ENCODE data around the gene KCNJ13.

KCNJ13 gene

GRCh38 chr2:232772531-232772930 is 3.8 kb downstream of the KCNJ13 start:
- H3K4ac ChIP-seq (ENCODE audit: low read depth, low read length) = no peak overlapping the region
- no peaks in the 10 kb centered on the region for H3K27me3 ChIP-seq (ENCODE audit: insufficient read depth, low read length)
- H2BK5ac ChIP-seq (ENCODE audit: low read depth, low read length, poor library complexity) = no peak overlapping the region
- no peaks in the 10 kb centered on the region for H3K9me3 ChIP-seq (ENCODE audit: insufficient read depth, low read depth, low read length)
- H3K4me1 ChIP-seq (ENCODE audit: control insufficient read depth in 1 of 2, insufficient read depth in 2 of 2, low read length in 2 of 2) = peaks cover 0 to 2% of the 10 kb centered on the region in 2 experiments
- no peak overlapping the region for H4K12ac ChIP-seq (ENCODE audit: low read depth, low read length)
- H3K4me3 ChIP-seq (ENCODE audit: low read depth, low read length) = no peak overlapping the region
- H3K79me2 ChIP-seq (ENCODE audit: control insufficient read depth, insufficient read depth, low read length, poor library complexity) = no peaks in the 10 kb centered on the region
- peaks cover 5 to 12% of the 10 kb centered on the region in 2 experiments for H3K36me3 ChIP-seq (ENCODE audit: control insufficient read depth in 1 of 2, insufficient read depth in 2 of 2, low read length in 2 of 2)
- H2BK120ac ChIP-seq (ENCODE audit: insufficient read depth, low read length, poor library complexity) = no peak overlapping the region
- no peak overlapping the region for H4K8ac ChIP-seq (ENCODE audit: low read depth, low read length)
- peak overlapping the region; percentile 17 for H3K27ac ChIP-seq (ENCODE audit: low read depth, low read length)
- H3K79me1 ChIP-seq (ENCODE audit: low read length) = no peaks in the 10 kb centered on the region
- no peak for DNase-seq
- H2AFZ ChIP-seq (ENCODE audit: insufficient read depth, low read length, poor library complexity) = no peak overlapping the region
- no peak overlapping the region for H2BK12ac ChIP-seq (ENCODE audit: low read length)
- H3K14ac ChIP-seq (ENCODE audit: low read length) = no peak overlapping the region
- no peak overlapping the region for H4K91ac ChIP-seq (ENCODE audit: low read depth, low read length)
- H3K9ac ChIP-seq (ENCODE audit: low read length) = no peak overlapping the region
- H3K23ac ChIP-seq (ENCODE audit: low read length) = no peak overlapping the region
- no peak overlapping the region for H3K4me2 ChIP-seq (ENCODE audit: low read length)
- no peak overlapping the region for H2AK5ac ChIP-seq (ENCODE audit: low read length)
- H3K18ac ChIP-seq (ENCODE audit: low read length) = no peak overlapping the region
- no CpG with 5 or more reads among the region's 2 CpGs for WGBS (ENCODE audit: extremely low coverage, insufficient coverage, insufficient read length)

GRCh38 chr2:232771870-232772269 is 4.5 kb downstream of the KCNJ13 start:
- H4K12ac ChIP-seq (ENCODE audit: low read depth, low read length) = no peak overlapping the region
- no peak overlapping the region for H2BK12ac ChIP-seq (ENCODE audit: low read length)
- no peak for DNase-seq
- H3K79me2 ChIP-seq (ENCODE audit: control insufficient read depth, insufficient read depth, low read length, poor library complexity) = no peaks in the 10 kb centered on the region
- H3K14ac ChIP-seq (ENCODE audit: low read length) = no peak overlapping the region
- H3K9me3 ChIP-seq (ENCODE audit: insufficient read depth, low read depth, low read length) = no peaks in the 10 kb centered on the region
- no peak overlapping the region for H2BK120ac ChIP-seq (ENCODE audit: insufficient read depth, low read length, poor library complexity)
- WGBS (ENCODE audit: extremely low coverage, insufficient coverage, insufficient read length) = no CpG with 5 or more reads among the region's 1 CpG
- no peaks in the 10 kb centered on the region for H3K79me1 ChIP-seq (ENCODE audit: low read length)
- H3K27ac ChIP-seq (ENCODE audit: low read depth, low read length) = no peak overlapping the region
- H4K91ac ChIP-seq (ENCODE audit: low read depth, low read length) = no peak overlapping the region
- H2AFZ ChIP-seq (ENCODE audit: insufficient read depth, low read length, poor library complexity) = no peak overlapping the region
- H4K8ac ChIP-seq (ENCODE audit: low read depth, low read length) = no peak overlapping the region
- no peaks in the 10 kb centered on the region for H3K27me3 ChIP-seq (ENCODE audit: insufficient read depth, low read length)
- peaks cover 5 to 12% of the 10 kb centered on the region in 2 experiments for H3K36me3 ChIP-seq (ENCODE audit: control insufficient read depth in 1 of 2, insufficient read depth in 2 of 2, low read length in 2 of 2)
- H3K4me3 ChIP-seq (ENCODE audit: low read depth, low read length) = no peak overlapping the region
- no peak overlapping the region for H2BK5ac ChIP-seq (ENCODE audit: low read depth, low read length, poor library complexity)
- no peak overlapping the region for H3K18ac ChIP-seq (ENCODE audit: low read length)
- H3K4ac ChIP-seq (ENCODE audit: low read depth, low read length) = no peak overlapping the region
- no peak overlapping the region for H2AK5ac ChIP-seq (ENCODE audit: low read length)
- no peak overlapping the region for H3K9ac ChIP-seq (ENCODE audit: low read length)
- H3K4me2 ChIP-seq (ENCODE audit: low read length) = no peak overlapping the region
- H3K23ac ChIP-seq (ENCODE audit: low read length) = no peak overlapping the region
- no peaks in the 10 kb centered on the region for H3K4me1 ChIP-seq (ENCODE audit: control insufficient read depth in 1 of 2, insufficient read depth in 2 of 2, low read length in 2 of 2)

DNA sequence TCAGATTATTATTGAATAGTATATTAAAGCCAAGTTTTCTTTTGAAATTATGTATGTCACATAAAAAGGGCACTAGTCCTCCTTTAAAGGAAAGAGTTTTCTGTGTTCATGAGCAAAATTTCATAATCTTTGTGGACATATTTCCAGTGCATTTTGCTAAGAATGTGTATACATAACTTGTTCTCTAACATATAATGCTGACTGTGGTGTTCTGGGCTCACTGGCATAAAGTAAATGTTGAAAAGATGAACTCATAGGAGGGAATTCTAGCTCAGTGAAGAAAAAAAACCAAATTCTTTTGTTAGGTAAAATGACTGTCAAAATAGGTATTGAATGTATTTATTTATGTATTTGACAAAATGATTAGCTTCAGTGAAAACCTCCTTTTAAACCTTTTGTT is 6.2 kb downstream of the KCNJ13 start:
- H4K8ac ChIP-seq (ENCODE audit: low read depth, low read length) = no peak overlapping the region
- no peaks in the 10 kb centered on the region for H3K4me1 ChIP-seq (ENCODE audit: control insufficient read depth in 1 of 2, insufficient read depth in 2 of 2, low read length in 2 of 2)
- H4K91ac ChIP-seq (ENCODE audit: low read depth, low read length) = no peak overlapping the region
- no peak overlapping the region for H3K23ac ChIP-seq (ENCODE audit: low read length)
- no peak overlapping the region for H2AK5ac ChIP-seq (ENCODE audit: low read length)
- H3K79me1 ChIP-seq (ENCODE audit: low read length) = no peaks in the 10 kb centered on the region
- H3K36me3 ChIP-seq (ENCODE audit: control insufficient read depth in 1 of 2, insufficient read depth in 2 of 2, low read length in 2 of 2) = peaks cover 5 to 12% of the 10 kb centered on the region in 2 experiments
- H3K4ac ChIP-seq (ENCODE audit: low read depth, low read length) = no peak overlapping the region
- H3K9ac ChIP-seq (ENCODE audit: low read length) = no peak overlapping the region
- H3K27me3 ChIP-seq (ENCODE audit: insufficient read depth, low read length) = no peaks in the 10 kb centered on the region
- no peak overlapping the region for H4K12ac ChIP-seq (ENCODE audit: low read depth, low read length)
- H3K79me2 ChIP-seq (ENCODE audit: control insufficient read depth, insufficient read depth, low read length, poor library complexity) = no peaks in the 10 kb centered on the region
- H3K9me3 ChIP-seq (ENCODE audit: insufficient read depth, low read depth, low read length) = no peaks in the 10 kb centered on the region
- H3K14ac ChIP-seq (ENCODE audit: low read length) = no peak overlapping the region
- H2BK12ac ChIP-seq (ENCODE audit: low read length) = no peak overlapping the region
- no peak overlapping the region for H2BK120ac ChIP-seq (ENCODE audit: insufficient read depth, low read length, poor library complexity)
- H2BK5ac ChIP-seq (ENCODE audit: low read depth, low read length, poor library complexity) = no peak overlapping the region
- H3K4me2 ChIP-seq (ENCODE audit: low read length) = no peak overlapping the region
- no peak for DNase-seq
- no peak overlapping the region for H3K27ac ChIP-seq (ENCODE audit: low read depth, low read length)
- no peak overlapping the region for H3K18ac ChIP-seq (ENCODE audit: low read length)
- H2AFZ ChIP-seq (ENCODE audit: insufficient read depth, low read length, poor library complexity) = no peak overlapping the region
- no peak overlapping the region for H3K4me3 ChIP-seq (ENCODE audit: low read depth, low read length)

DNA sequence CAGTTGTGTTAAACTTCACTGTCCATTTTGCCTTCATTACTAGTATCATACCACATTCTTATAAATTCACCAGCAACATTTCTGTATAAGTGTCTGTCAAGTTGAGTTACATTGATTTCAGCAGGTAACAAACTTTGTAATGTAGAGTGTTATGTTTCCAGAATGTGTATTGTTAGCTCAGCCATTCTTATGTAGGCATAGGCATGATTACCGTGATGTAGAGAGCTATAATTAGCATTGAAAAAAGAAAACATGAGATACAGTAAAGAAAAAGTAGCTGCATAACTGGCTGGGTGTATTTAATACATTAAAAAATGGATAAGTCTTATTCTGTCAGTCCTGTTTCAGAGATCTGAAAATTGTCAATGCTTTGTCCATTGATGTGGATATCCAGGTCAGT is 8.5 kb downstream of the KCNJ13 start:
- DNase-seq = no peak
- no CpG with 5 or more reads among the region's 1 CpG for WGBS (ENCODE audit: extremely low coverage, insufficient coverage, insufficient read length)
- no peaks in the 10 kb centered on the region for H3K27me3 ChIP-seq (ENCODE audit: insufficient read depth, low read length)
- no peak overlapping the region for H3K4me2 ChIP-seq (ENCODE audit: low read length)
- no peaks in the 10 kb centered on the region for H3K9me3 ChIP-seq (ENCODE audit: insufficient read depth, low read depth, low read length)
- H4K8ac ChIP-seq (ENCODE audit: low read depth, low read length) = no peak overlapping the region
- no peak overlapping the region for H3K23ac ChIP-seq (ENCODE audit: low read length)
- peaks cover 8 to 18% of the 10 kb centered on the region in 2 experiments for H3K36me3 ChIP-seq (ENCODE audit: control insufficient read depth in 1 of 2, insufficient read depth in 2 of 2, low read length in 2 of 2)
- H3K14ac ChIP-seq (ENCODE audit: low read length) = no peak overlapping the region
- no peak overlapping the region for H2AFZ ChIP-seq (ENCODE audit: insufficient read depth, low read length, poor library complexity)
- H3K4me3 ChIP-seq (ENCODE audit: low read depth, low read length) = no peak overlapping the region
- H3K4me1 ChIP-seq (ENCODE audit: control insufficient read depth in 1 of 2, insufficient read depth in 2 of 2, low read length in 2 of 2) = no peaks in the 10 kb centered on the region
- H3K9ac ChIP-seq (ENCODE audit: low read length) = no peak overlapping the region
- no peak overlapping the region for H2AK5ac ChIP-seq (ENCODE audit: low read length)
- H3K27ac ChIP-seq (ENCODE audit: low read depth, low read length) = no peak overlapping the region
- H3K79me2 ChIP-seq (ENCODE audit: control insufficient read depth, insufficient read depth, low read length, poor library complexity) = no peaks in the 10 kb centered on the region
- H3K79me1 ChIP-seq (ENCODE audit: low read length) = no peaks in the 10 kb centered on the region
- no peak overlapping the region for H3K18ac ChIP-seq (ENCODE audit: low read length)
- no peak overlapping the region for H3K4ac ChIP-seq (ENCODE audit: low read depth, low read length)
- no peak overlapping the region for H4K91ac ChIP-seq (ENCODE audit: low read depth, low read length)
- H2BK12ac ChIP-seq (ENCODE audit: low read length) = no peak overlapping the region
- no peak overlapping the region for H2BK120ac ChIP-seq (ENCODE audit: insufficient read depth, low read length, poor library complexity)
- no peak overlapping the region for H2BK5ac ChIP-seq (ENCODE audit: low read depth, low read length, poor library complexity)
- no peak overlapping the region for H4K12ac ChIP-seq (ENCODE audit: low read depth, low read length)
